ENCODE measurements around the gene OR6V1.

DNA sequence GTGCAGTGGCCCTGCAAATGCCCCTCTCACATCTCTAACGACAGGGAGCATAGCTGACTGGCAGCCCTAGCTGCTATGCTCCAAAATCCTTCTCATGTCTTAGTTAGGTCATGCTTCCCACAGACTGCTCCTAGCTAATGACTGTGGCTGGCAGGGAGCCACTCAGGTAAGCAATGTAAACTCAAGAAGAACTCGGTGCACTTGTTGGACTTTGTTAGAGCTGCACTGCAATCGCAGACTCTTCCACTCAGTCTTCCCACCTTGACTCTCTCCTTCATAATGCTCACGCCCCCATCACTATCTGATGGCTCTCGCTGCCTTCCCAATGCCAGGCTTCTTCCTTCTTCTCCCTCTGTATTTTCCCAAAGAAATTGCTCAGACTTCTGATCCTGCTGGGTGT is 49.2 kb upstream of the OR6V1 start:
- no peak for TF ChIP-seq POLR2A (IDR thresholded peaks at IDR 0.05; ENCODE audit: low read depth, low read length)
- TF ChIP-seq SPI1 (IDR thresholded peaks at IDR 0.05; ENCODE audit: low read depth, low read length): no peak
- no peak for TF ChIP-seq TAF1 (IDR thresholded peaks at IDR 0.05; ENCODE audit: low read depth, low read length)
- TF ChIP-seq PAX5 (IDR thresholded peaks at IDR 0.05; ENCODE audit: insufficient read depth, low read length, severe bottlenecking): no peak
